ENCODE results near the gene SLC34A2. TPM values are rescaled to one million over a fixed set of nuclear protein-coding genes. Genes with fewer than 3 reads are reported as not detected.
"Not testable (repeated sequence)": the region's sequence is repeated elsewhere in the genome, so short reads cannot be mapped to it uniquely, and the experiment has no call there.

Gene SLC34A2
- total RNA-seq, 1 experiment from 2014 or later = not detected

GRCh38 chr4:25658777-25659176, 3.1 kb downstream of the SLC34A2 start:
- no peak for DNase-seq (ENCODE audit: low read depth)

- not testable (repeated sequence) for DNase-seq (ENCODE audit: low read depth)
Measured at GRCh38 chr4:25661441-25661840, 5.8 kb downstream of the SLC34A2 start.

DNA sequence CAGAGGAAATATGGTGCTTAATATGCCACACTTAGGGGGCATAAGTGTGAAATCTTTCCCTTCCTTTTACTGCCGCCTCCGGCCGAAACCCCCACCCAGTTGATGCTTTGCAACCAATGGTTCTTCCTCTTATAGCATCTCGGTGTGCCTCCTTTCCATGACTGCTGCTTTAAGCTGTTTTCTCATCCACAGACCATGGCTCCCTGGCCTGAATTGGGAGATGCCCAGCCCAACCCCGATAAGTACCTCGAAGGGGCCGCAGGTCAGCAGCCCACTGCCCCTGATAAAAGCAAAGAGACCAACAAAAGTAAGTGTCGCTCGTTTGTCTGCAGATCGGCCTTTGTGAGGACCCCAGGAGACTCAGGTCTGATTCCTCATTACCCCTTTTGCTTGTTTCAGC, 6.7 kb downstream of the SLC34A2 start:
- no peak for DNase-seq (ENCODE audit: low read depth)

- DNase-seq (ENCODE audit: low read depth) = no peak
Measured at GRCh38 chr4:25663781-25664180, 8.1 kb downstream of the SLC34A2 start.

GRCh38 chr4:25666031-25666630, 10.5 kb downstream of the SLC34A2 start:
- no peak for DNase-seq (ENCODE audit: low read depth)

DNA sequence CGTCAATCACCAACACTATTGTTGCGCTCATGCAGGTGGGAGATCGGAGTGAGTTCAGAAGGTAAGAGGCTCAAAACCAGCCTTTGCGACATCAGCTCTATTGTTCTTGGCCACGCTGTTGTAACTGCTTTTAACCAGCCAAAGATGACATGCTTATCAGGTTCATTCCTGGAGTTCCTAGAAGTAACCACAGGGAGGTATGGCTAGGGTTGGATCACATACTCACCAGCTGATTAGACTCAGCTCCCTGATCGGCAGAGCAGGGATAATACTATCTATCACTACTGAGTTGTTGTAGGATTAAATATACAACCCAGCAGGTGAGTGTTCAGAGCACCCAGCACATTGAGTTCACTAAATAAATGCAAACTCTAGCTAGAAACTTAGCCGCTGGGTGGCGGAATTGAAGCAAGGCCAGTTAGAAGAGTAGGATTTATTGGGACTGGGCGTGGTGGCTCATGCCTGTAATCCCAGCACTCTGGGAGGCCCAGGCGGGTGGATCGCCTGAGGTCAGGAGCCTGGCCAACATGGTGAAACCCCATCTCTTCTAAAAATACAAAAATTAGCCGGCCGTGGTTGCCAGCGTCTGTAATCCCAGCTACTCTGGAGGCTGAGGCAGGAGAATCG, 12.4 kb downstream of the SLC34A2 start:
- DNase-seq (ENCODE audit: low read depth) = no peak

DNA sequence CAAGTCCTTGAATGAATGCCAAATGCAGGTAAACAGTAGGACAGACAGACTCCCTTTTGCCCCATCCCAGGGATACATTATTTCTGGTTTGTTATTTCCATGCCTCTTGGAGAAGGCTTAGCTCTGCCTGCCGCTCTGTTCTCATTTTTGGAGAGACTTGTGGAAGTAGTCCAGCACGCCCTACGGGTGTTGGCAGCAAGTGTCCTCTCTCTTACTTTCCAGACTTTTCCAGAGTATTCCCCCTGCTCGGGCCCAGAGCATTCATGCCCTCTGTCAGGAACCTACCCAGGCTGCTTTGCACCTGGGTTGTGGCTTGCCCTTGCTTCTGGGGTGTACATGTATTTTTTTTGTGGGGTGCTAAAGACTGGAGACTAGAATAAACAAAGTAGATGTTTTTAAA, 15.3 kb downstream of the SLC34A2 start:
- DNase-seq (ENCODE audit: low read depth) = no peak

- DNase-seq (ENCODE audit: low read depth) = no peak
Measured at GRCh38 chr4:25672756-25673155, 17.1 kb downstream of the SLC34A2 start.

DNA sequence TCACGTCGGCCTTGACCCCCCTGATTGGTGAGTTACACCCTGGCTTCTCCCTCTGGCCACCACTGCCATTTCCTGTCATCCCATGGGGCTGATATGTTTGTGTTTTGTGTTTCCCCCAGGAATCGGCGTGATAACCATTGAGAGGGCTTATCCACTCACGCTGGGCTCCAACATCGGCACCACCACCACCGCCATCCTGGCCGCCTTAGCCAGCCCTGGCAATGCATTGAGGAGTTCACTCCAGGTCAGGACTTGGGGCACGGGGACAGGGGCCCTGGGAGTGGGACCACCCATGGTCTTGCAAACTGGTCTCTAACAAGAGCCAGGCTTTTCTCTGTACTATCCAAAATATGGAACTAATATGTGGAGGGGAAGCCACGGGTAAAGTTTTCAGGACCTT, 18.7 kb downstream of the SLC34A2 start:
- no peak for DNase-seq (ENCODE audit: low read depth)

GRCh38 chr4:25676221-25676620, 20.6 kb downstream of the SLC34A2 start:
- DNase-seq (ENCODE audit: low read depth) = no peak

DNA sequence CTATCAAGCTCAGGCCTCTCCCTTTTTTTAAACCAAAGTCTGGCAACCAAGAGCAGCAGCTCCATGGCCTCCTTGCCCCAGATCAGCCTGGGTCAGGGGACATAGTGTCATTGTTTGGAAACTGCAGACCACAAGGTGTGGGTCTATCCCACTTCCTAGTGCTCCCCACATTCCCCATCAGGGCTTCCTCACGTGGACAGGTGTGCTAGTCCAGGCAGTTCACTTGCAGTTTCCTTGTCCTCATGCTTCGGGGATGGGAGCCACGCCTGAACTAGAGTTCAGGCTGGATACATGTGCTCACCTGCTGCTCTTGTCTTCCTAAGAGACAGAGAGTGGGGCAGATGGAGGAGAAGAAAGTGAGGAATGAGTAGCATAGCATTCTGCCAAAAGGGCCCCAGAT, 21.5 kb downstream of the SLC34A2 start:
- no peak for DNase-seq (ENCODE audit: low read depth)

GRCh38 chr4:25677943-25678342, 22.3 kb downstream of the SLC34A2 start:
- DNase-seq (ENCODE audit: low read depth) = no peak

DNA sequence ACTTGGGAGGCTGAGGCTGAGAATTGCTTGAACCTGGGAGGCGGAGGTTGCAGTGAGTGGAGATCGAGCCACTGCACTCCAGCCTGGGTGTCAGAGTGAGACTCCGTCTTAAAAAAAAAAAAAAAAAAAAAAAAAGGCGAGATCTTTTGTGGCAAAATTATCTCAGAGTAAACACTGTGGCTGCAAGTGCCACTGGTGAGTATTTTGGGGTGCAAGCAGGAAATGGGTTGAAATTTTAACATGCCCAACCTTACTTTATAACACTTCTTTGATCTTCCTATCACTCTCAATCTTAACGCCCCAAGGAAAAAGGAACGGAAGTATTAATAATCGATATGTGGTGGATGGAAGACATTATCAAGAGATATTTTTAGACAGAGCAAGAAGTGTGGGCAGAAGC, 32.1 kb downstream of the SLC34A2 start:
- no peak for DNase-seq (ENCODE audit: low read depth)

DNA sequence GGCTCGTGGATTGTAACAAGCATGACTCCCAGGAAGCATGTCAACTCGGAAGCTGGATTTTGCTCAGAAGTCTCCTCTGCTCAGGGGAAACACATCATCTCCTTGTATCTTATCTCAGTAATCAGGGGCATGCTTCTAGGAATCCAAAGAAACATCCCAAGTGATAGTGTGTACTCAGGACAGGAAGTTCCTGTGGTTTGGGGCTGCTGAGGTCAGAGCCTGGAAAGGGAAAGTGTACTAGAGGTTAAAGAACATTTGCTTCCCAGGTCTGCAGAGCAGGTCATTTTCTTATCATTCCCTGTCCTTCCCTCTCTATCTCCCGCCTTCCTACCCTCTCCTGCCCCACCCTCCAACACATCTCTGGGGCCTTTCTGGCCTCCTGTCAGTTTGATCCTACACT, 38.8 kb downstream of the SLC34A2 start:
- DNase-seq (ENCODE audit: low read depth) = peak; percentile 0

DNA sequence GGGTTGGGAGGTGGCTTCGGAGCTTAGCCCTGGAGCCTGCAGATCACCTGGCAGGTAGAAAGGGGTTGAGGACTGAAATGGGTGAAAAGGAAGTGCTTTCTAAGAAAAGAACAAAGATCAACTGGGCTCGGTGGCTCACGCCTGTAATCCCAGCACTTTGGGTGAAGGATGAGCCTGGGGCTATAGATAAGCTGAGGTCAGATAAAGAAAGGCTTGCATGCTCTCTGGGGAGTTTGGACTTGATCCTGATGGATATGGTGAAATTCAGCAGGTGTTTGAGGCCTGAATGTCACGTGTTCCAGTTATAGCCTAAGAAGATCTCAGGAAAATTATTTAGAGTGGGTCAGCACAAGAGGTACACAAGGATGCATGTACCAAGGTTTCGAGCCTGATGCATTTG, 40.8 kb downstream of the SLC34A2 start:
- DNase-seq (ENCODE audit: low read depth) = no peak

DNA sequence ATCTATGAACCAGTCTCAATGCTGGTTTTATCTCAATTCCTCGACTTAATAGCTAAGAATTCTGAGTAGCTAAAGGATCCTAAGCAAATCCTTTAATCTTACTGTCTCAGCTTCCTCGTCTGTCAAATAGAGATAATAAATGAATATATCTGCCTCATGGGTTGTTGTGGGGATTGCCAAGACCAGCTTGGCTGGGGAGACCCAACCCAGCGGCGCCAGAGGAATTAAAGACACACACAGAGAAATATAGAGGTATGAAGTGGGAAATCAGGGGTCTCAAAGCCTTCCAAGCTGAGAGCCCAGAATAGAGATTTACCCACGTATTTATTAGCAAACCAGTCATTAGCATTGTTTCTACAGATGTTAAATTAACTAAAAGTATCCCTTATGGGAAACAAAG, 41.9 kb downstream of the SLC34A2 start:
- no peak for DNase-seq (ENCODE audit: low read depth)

- no peak for DNase-seq (ENCODE audit: low read depth)
Measured at GRCh38 chr4:25700661-25701060, 45.0 kb downstream of the SLC34A2 start.

DNA sequence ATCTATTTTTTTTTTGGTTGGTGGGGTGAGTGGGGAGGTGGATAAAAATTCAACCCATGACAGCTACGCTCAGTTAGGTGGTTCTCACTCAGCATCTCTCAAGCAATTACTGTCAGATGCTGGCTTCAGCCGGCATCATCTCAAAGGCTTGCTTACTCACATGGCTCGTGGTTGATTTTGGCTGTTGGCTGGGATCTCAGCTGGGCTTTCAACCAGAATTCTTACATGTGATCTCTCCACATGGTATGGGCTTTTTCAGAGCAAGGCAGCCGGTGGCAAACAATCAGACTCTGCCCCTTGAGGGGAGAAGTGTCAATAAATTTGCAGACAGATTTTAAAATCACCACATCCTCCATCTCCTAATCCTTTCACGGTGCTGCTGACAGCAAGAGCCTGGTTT, 47.2 kb downstream of the SLC34A2 start:
- DNase-seq (ENCODE audit: low read depth) = peak; percentile 17

DNA sequence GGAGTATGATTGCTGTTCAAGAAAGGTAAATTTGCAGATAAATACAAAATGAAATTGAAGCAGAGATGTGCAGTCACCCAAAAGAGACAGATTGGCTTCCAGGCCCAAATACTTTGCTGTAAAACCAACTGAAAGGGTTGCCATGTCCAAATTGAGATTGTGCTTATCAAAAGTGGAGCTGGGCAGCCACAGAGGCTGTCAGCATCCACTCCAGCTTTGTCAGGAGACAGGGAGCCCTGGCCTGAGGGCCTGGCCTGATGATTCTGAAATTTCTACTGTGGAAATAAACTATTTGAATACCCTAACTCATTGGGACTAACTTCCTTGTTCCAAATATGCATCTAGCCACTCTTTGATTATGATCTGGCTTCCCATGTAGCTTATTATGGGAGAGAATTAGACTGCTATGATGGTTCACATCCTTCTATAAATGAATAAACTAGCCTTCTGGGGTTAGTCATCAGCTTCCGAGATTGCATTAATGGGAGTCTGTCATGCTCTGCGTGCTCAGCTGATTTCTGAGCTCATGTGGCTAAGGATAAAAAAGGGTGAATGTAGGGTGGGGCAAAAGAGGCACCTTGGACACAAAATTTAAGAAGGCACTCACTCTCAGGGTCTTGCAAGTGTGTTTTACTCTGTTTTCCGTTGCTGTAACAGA, 48.2 kb downstream of the SLC34A2 start:
- DNase-seq (ENCODE audit: low read depth) = peak; percentile 23

GRCh38 chr4:25704516-25704915, 48.9 kb downstream of the SLC34A2 start:
- DNase-seq (ENCODE audit: low read depth) = no peak

DNA sequence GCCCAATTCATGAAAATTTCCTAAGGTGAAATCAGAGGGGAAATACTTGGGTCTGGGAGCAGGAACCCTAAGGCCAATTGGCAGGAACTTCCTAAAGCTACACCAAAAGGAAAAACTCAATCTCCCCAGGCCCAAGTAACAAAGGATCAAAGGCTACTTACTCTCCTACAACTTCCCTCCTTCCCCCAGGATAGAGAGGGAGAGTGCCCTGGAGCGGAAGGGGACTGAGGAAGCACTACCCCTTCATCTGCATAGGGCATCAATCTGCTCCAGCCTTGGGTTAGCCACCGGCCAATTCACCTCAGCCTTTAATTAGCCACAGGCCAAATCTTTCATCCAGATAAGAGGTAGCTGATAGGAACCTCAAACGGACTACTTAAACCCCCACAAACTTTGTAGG, 55.0 kb downstream of the SLC34A2 start:
- no peak for DNase-seq (ENCODE audit: low read depth)

GRCh38 chr4:25712611-25713010, 57.0 kb downstream of the SLC34A2 start:
- DNase-seq (ENCODE audit: low read depth) = no peak

DNA sequence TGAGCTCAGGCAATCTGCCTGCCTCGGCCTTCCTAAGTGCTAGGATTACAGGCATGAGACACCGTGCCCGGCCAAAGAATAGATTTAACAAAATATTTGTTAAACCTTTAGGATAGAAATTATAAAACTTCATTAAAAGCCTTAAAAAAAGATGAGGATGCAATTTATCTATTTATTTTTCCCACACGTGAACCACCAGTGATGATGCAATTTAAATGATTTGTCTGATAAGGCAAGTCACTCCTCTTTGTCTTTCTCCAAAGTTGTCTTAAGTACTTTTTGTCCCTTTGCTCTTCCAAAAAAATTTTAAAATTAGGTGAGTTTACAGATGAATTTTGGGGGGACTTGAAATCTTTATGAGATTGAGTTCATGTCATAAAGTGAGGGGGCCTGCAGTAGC, 58.2 kb downstream of the SLC34A2 start:
- no peak for DNase-seq (ENCODE audit: low read depth)

Measured in RPMI7951 (cell line).